ENCODE data around the gene TBC1D22A. TPM values are rescaled to one million over a fixed set of nuclear protein-coding genes. Genes with fewer than 3 reads are reported as not detected.

The TBC1D22A gene
- total RNA-seq, 6 experiments from 2014 or later = 10.9 to 18.1 (median 14.0) TPM

- 94% methylated on average over 15 of the region's 28 CpGs for WGBS (ENCODE audit: insufficient coverage, low coverage, low lambda C conversion rate, missing lambda C conversion rate)
- Histone ChIP-seq H3K27ac (no peak overlapping the region), H3K9me3 (no peaks in the 10 kb centered on the region), H3K4me1 (no peaks in the 10 kb centered on the region), H3K4me3 (no peak overlapping the region), H3K36me3 (peaks cover 0 to 3% (median 0%) of the 10 kb centered on the region in 4 donors), H3K27me3 (no peaks in the 10 kb centered on the region)
- intact Hi-C loops (cut with DNase I) = loop anchor here in 1 of 2 donors (10.0 kb wide), 1 partner anchor 210 kb away; no protein-coding TSS in a partner anchor
- TF ChIP-seq CTCF (IDR thresholded peaks at IDR 0.05) (no peak), POLR2A (IDR thresholded peaks at IDR 0.05) (no peak)
- DNase-seq (peak in 2 of 3 donors; percentile 17 to 20), ATAC-seq (no peak)
Observed at GRCh38 chr22:47054231-47055072, 292.0 kb downstream of the TBC1D22A start.

- DNase-seq = peak in 1 of 3 donors; percentile 18
- ATAC-seq = no peak
- H3K9me3 ChIP-seq = no peaks in the 10 kb centered on the region
- no peak for TF ChIP-seq CTCF (IDR thresholded peaks at IDR 0.05)
- TF ChIP-seq POLR2A (IDR thresholded peaks at IDR 0.05) = no peak
- H3K27me3 ChIP-seq = no peaks in the 10 kb centered on the region
- no peak overlapping the region for H3K4me3 ChIP-seq
- H3K27ac ChIP-seq = no peak overlapping the region
- intact Hi-C loops (cut with DNase I) = loop anchor here in 1 of 2 donors (10.0 kb wide), 1 partner anchor 210 kb away; no protein-coding TSS in a partner anchor
- H3K36me3 ChIP-seq = peaks cover 0 to 3% (median 0%) of the 10 kb centered on the region in 4 donors
- H3K4me1 ChIP-seq = no peaks in the 10 kb centered on the region
- WGBS (ENCODE audit: insufficient coverage, low coverage, low lambda C conversion rate, missing lambda C conversion rate) = 89% methylated on average over 4 of the region's 5 CpGs
Observed at GRCh38 chr22:47055073-47055355, 292.6 kb downstream of the TBC1D22A start.

- peak in 1 of 3 donors; percentile 7 for DNase-seq
- peaks cover 0 to 3% (median 0%) of the 10 kb centered on the region in 4 donors for H3K36me3 ChIP-seq
- WGBS (ENCODE audit: insufficient coverage, low coverage, low lambda C conversion rate, missing lambda C conversion rate) = 100% methylated on average over 3 of the region's 4 CpGs
- no peak for ATAC-seq
- H3K27me3 ChIP-seq = no peaks in the 10 kb centered on the region
- TF ChIP-seq CTCF (IDR thresholded peaks at IDR 0.05) (no peak), POLR2A (IDR thresholded peaks at IDR 0.05) (no peak)
- no peak overlapping the region for H3K4me3 ChIP-seq
- H3K4me1 ChIP-seq = no peaks in the 10 kb centered on the region
- no peak overlapping the region for H3K27ac ChIP-seq
- intact Hi-C loops (cut with DNase I) = loop anchor here in 1 of 2 donors (10.0 kb wide), 1 partner anchor 211 kb away; no protein-coding TSS in a partner anchor
- H3K9me3 ChIP-seq = no peaks in the 10 kb centered on the region
Observed at GRCh38 chr22:47055461-47055860, 293.0 kb downstream of the TBC1D22A start.

GRCh38 chr22:47055921-47056320, 293.5 kb downstream of the TBC1D22A start:
- Histone ChIP-seq H3K36me3 (peaks cover 0 to 3% (median 0%) of the 10 kb centered on the region in 4 donors), H3K27me3 (no peaks in the 10 kb centered on the region), H3K27ac (no peak overlapping the region), H3K4me1 (no peaks in the 10 kb centered on the region), H3K9me3 (no peaks in the 10 kb centered on the region), H3K4me3 (no peak overlapping the region)
- DNase-seq (peak in 2 of 3 donors; percentile 8 to 31), ATAC-seq (no peak)
- intact Hi-C loops (cut with DNase I) = loop anchor here in 1 of 2 donors (10.0 kb wide), 1 partner anchor 211 kb away; no protein-coding TSS in a partner anchor
- 88% methylated on average over 5 of the region's 15 CpGs for WGBS (ENCODE audit: insufficient coverage, low coverage, low lambda C conversion rate, missing lambda C conversion rate)
- TF ChIP-seq CTCF (IDR thresholded peaks at IDR 0.05) (no peak), POLR2A (IDR thresholded peaks at IDR 0.05) (no peak)

Measured in right lobe of liver (tissue), 6 donors.